Measurements from ENCODE around the gene CHIT1.
A peak's percentile ranks its signal among the peaks of the same experiment; 100 is the strongest.

The CHIT1 gene

DNA sequence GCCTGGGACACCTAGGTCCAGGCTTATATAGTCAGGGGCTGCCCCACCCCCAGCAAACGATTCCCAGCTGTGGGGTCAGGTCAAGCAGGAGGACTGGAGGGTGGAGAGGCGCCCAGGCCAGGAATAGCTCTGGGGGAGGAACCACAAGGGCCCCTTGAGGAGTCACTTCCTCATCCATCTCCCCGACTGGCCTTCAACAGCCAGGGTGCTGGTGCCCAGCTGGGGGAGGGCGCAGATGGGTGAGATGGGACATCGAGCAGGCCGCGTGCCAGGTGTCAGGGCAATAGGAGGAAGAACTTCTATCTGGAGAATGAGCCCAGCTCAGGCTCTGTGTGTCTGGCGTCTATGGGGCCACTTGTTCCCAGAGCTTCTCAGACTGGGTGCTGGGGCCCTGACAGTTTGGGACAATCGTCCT, 53.6 kb downstream of the CHIT1 start:
- DNase-seq (ENCODE audit: low read depth in 2 of 2) = no peak

DNA sequence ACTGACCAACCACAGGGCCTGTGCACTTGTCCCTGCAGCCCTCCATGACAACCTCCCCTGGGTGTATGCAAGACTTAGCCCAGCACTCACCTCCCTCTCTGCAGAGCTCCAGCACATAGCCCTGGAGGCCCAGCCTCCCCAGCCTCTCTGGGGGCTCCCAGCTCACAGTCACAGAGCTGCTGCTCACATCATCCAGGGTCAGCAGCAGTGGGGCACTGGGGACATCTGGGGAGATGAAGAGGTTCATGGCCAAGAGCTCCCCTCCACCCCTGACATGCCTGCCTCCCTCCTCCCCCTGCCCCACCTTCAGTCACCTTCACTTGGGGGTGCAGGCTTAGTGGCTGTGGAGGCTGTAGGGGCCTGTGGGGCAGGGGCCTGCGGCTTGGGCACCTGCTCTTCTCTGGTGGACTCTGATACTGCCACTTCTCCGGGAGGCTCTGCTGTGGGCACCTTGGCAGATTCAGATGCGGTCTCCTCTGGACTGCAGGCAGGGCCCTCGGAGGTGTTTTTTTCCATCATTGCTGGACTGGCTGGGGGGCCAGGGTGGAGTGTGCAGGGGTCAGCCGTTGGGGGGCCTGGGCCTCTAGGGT, 54.1 kb downstream of the CHIT1 start, which contains the start of gene MYBPH:
TSS of gene MYBPH (minus strand) at position 590 of the 590 bp plus-strand sequence. CDS start at position 519, 71 bp downstream.
- no peak for DNase-seq (ENCODE audit: low read depth in 2 of 2)

DNA sequence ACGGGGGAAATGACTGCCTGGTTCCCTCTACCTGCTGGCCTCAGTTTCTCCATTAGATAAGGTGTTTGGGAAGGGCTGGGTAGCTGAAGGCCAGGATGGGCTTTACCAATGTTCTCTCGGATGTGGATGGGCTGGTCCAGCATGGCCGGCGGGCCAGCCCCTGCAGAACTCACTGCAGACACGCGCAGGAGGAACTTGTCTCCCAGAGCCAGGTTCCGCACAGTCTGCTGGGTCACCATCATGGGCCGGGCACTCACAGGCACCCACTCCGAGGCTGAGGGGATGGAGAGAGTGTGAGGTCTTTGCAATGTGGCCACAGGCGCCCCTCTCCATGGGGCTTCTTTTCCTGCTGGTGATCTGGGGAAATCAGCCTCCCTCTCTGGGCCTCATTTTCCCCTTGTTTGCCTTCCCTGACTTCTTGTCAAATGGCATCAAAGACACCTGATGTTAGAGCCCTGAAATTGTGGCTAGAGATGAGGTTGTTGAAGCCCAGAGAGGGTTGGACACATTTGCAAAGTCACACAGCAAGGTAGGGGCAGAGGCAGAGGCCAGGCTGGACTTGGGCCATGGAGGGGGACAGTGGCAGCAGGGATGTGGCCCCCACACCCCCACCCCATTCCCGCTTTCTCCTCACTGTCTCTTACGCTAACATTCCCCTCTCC, 55.0 kb downstream of the CHIT1 start:
- no peak for DNase-seq (ENCODE audit: low read depth in 2 of 2)

DNA sequence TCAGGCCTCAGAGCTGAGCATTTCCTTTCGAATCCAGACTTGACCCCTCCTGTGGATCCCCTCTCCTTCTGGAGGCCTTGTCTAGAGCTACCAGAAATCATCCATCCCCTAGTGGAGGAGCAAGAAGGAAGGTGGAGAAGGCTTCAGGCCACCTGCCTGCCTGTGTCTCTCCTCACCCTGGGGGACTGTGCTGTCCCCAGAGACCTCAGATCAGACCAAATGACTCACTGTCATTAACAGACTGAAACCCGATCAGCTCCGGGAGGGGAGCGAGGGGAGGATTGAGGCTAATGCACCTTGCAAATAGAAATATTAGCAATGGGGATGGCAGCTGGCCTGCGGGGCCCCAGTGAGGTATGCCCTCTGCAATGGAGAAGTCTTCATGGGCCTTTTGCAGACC, 55.9 kb downstream of the CHIT1 start:
- DNase-seq (ENCODE audit: low read depth in 2 of 2) = no peak

DNA sequence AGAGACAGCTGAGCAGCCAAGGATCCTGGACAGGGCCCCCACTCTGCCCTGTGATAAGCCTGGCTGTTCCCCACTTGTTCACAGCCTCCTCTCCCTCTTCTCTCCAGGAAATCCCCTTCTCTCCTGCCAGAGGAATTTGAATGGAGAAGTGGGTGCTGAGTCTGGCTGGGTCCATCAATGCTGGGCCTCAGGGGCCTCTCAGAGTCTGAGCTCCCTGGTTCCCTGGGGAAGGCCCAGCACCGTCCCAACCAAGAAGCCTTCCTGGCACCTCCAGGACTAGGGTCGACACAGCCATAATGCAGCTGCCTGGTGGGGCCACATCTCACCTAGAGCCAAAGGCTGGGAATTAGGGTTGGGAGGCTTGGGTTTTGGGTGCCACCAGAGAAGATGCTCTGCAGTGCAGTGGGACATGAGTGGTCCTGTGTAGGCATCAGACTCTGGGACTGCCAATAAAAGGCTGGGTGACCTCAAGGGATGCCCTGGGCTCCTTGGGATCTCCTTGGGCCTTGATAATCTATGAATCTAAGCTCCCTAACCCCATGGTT, 56.4 kb downstream of the CHIT1 start:
- no peak for DNase-seq (ENCODE audit: low read depth in 2 of 2)

DNA sequence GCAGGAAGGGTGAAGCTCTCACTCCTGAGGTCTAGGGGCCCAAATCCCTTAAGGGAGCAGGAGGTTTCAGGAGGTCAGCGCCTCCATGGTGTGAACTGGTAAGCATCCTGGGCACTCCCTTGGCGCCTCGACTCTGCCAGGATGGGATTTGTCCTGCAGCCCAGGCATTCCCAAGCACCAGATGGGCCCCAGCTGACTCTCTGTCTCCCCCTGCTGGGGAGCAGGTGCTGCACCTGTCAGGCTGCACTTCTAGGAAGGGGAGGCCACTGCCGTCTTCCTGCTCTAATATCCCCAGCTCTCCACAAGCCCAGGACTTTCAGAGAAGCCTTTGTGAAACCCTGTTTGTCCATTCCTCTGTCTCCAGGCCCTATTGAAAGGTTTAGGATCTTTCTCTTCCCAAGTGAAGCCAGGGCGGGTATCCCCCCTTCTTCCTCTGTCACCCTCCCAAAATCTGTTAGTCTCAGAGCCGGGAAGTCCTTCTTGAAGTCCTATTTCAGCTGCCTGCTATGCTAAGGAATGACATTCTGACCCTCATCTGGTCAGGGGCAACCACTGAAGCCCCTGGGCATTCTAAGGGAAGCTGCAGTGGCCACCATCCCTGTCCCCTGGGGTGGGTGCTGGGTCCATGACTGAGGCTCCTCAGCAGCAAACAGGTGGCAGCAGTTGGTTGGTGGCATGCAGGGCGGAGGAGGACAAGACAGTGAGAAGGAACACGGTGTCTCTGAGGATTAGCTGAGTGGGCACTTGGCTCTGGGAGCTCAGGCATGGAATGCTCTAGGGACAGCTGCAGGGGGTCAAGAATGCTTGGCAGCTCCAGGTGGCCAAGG, 57.1 kb downstream of the CHIT1 start:
- DNase-seq (ENCODE audit: low read depth in 2 of 2) = peak in 1 of 2 donors; percentile 2

DNA sequence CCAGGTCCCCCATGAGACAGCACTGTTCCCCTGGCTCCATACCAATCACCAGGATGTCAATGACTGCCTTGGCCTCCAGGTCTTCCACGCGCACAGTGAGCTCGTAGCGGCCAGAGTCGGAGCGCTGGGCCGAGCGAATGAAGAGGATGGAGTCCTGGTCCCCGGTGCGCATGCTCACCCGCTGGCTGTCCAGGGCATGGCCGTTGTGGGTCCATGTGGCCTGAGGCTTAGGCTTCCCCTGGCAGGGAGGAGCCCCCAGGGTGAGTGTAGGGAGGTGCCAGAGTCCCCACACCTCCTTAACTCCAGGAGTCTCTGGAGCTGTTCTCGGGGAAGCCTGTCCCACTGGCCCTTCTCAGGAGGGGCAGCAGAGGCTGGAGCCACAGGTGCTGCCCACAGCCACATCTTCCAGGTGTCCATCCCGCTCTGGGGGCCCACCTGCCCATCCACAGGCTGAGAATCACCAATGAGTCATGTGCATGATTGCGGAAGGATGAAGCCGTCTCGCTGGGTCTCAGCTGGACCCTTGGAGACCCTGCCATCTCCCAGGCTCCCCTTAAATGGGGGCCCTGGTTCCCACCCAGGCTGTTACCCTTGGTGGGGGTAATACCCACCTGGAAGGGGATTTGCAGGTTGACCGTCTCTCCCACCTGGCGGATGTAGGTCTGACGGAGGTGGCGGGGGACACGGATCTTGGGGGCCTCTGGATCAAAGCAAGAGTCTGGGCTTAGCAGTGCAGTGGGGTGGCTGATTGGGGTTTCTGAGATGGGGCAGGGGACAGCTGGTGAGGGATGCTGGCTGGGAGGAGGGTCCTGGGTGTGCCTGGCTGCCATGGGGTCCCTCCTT, 57.9 kb downstream of the CHIT1 start:
- DNase-seq (ENCODE audit: low read depth in 2 of 2) = no peak

DNA sequence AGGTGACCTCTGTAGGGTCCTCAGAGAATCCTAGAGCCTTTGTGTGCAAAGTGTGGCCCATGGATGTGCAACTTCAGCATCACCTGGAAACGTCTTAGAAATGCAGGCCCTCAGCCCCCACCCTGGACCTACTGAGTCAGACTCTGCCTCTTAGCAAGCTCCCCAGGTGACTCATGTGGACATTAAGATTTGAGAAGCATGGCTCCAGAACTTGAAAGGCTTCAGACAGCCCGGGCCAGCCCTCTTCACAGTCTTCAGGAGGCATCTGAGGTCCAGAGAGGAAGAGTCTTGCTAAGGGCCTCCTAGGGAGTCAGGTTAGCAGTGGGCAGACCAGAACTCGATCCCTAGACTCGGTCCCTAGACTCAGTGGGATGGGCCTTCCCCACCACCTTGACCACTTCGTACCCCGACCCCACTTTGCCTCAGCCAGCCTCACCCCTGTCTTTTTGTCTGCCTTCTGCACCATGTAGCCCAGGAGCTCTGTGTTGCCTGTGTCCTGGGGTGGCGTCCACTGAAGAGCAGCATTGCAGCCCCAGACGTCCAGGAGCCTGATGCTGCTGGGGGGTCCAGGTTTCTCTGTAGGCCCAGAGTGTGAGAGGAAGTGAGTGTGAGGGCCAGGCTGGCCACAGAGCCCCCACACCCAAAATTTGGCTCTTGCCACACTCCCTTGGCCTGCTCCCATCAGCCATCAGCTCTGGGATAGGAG, 58.7 kb downstream of the CHIT1 start:
- DNase-seq (ENCODE audit: low read depth in 2 of 2) = no peak

DNA sequence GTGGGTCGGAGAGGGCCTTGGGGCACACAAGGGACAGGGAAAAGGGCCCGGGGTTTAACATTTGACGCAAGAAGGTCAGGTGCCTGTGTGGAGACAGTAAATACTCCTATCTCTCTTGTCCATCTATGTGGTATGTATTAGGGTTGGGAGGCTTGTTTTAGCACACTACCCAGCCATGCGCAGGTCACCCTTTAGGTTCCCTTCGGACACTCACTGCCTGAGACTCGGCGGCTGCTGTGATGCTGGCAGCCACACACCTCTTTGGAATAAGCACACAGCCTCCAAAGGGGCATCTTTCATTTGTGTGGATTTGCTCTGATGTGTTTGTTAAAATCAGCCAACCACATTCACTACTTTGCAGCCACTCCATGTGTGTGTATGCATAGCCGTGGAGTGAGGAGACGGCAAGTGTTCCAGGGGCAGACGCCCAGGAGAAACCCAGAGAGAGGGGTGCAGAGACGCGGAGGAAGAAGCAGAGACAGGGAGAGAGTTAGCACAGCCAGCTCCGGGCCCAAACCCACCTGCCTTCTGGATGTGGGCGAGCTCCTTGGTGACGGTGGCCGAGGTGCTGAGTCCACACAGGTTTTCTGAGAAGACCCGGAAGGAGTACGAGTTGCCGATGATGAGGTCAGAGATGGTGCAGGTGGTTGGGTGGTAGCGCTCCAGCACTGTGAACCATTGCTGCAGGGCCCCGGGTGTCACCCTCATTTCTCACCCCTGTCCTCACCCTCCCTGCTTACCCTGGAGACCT, 59.5 kb downstream of the CHIT1 start:
- no peak for DNase-seq (ENCODE audit: low read depth in 2 of 2)

DNA sequence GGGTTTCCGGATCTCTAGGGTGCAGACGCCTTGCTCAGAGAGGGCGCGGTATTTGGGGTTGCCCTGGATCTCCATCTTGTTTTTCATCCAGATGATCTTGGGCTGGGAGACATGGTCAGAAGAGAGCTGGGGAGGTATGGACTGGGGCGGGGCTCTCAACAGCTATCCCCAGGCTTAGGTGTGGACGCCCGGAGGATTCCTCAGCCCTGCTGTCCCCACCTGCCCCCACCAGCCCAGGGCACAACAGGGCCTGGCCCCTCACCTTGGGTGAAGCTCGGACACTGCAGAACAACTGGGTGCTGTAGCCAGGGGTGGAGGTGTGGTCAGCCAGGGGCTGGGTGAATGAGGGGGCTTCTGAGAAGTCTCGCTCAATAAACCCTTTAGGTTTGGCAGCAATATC, 60.5 kb downstream of the CHIT1 start:
- DNase-seq (ENCODE audit: low read depth in 2 of 2) = no peak

DNA sequence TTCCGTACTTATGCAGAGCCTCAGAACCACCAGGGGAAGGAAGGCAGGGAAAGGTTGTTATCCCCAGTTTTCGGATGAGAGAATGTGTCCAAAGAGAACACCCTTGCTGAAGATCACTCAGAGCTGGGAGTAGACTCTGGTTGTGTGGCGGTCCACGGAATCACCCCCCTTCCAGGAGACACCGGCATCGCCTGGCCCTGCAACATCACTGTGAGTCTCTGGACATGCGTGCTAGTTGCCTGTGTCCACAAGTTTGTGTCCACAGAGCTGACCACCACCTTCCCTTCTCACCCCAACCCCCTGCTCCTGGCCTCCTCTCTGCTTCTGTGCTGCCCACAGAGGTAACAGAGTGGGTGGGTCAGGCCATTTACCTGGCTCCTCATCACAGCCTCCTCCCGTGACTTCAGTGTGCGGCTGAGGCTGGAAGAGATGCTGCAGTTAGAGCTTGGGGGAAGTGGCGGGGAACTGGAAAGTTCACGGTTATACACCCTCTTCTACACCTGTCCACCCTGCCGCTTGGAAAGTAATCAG, 61.2 kb downstream of the CHIT1 start:
- DNase-seq (ENCODE audit: low read depth in 2 of 2) = no peak

DNA sequence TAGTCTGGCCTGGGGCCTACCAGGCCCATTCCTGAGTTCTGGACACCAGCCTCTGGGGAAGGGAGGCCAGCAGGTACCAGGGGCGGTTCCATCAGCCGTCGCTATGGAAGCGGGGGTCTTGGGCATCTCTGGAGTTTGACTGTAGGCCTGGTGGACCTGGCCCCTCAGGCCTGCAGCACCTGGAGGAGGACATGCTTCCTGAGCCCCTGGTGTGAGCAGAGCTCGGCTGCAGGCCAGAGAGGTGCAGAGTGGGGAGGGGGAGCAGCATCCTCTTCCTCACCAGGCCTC, 61.6 kb downstream of the CHIT1 start:
- DNase-seq (ENCODE audit: low read depth in 2 of 2) = no peak

DNA sequence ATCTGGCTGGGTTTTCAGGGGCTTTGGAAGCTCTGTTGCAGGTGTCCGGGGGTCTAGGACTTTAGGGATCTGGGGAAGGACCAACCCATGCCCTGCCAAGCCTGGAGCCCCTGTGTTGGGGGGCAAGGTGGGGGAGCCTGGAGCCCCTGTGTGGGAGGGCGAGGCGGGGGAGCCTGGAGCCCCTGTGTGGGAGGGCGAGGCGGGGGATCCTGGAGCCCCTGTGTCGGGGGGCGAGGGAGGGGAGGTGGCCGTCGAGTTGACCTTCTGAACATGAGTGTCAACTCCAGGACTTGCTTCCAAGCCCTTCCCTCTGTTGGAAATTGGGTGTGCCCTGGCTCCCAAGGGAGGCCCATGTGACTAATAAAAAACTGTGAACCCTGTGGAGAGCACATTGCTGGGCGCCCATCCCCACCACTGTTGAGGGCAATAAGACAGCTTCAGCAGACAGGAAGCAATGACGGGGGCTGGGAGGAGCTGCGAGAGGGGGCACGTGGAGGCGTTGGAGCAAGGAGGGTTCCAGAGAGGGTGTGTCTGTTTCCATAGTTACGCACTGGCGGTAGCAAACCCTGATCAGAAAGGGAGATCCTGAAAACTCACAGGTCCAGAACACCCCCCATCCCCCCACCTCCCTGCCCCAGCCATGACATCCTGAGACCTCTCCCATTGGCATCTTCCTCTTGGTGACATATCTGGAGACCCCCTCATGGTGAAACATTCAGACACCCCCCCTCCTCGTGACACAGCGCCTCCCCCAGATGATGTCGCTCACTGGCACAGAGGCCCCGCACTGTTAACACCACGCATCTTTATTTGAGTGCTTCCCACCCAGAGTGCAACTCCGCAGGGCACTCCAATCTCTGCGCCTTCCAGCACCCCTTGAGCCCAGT, 62.2 kb downstream of the CHIT1 start:
- no peak for DNase-seq (ENCODE audit: low read depth in 2 of 2)

DNA sequence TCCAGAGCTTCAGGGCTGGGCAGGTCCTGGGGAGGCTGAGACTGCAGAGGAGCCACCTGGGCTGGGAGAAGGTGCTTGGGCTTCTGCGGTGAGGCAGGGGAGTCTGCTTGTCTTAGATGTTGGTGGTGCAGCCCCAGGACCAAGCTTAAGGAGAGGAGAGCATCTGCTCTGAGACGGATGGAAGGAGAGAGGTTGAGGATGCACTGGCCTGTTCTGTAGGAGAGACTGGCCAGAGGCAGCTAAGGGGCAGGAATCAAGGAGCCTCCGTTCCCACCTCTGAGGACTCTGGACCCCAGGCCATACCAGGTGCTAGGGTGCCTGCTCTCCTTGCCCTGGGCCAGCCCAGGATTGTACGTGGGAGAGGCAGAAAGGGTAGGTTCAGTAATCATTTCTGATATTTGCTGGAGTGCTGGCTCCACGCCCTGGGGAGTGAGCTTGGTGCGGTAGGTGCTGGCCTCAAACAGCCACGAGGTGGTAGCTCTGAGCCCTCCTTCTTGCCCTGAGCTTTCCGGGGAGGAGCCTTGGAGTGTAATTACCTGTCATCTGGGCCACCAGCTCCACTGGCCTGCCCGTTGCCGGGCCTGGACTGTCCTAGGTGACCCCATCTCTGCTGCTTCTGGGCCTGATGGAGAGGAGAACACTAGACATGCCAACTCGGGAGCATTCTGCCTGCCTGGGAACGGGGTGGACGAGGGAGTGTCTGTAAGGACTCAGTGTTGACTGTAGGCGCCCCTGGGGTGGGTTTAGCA, 63.1 kb downstream of the CHIT1 start:
- no peak for DNase-seq (ENCODE audit: low read depth in 2 of 2)
